CD4-positive, alpha-beta T cell treated with Interleukin-4 for 4 hours (primary cell): ENCODE results near the gene RPS27A.
A peak's percentile ranks its signal among the peaks of the same experiment; 100 is the strongest.
"Not testable (repeated sequence)": the region's sequence is repeated elsewhere in the genome, so short reads cannot be mapped to it uniquely, and the experiment has no call there.

Experiments used
- DNase-seq: peaks from one replicate; pipeline ENCODE4 v3.0.0-alpha.2; 2020

Gene RPS27A

DNA sequence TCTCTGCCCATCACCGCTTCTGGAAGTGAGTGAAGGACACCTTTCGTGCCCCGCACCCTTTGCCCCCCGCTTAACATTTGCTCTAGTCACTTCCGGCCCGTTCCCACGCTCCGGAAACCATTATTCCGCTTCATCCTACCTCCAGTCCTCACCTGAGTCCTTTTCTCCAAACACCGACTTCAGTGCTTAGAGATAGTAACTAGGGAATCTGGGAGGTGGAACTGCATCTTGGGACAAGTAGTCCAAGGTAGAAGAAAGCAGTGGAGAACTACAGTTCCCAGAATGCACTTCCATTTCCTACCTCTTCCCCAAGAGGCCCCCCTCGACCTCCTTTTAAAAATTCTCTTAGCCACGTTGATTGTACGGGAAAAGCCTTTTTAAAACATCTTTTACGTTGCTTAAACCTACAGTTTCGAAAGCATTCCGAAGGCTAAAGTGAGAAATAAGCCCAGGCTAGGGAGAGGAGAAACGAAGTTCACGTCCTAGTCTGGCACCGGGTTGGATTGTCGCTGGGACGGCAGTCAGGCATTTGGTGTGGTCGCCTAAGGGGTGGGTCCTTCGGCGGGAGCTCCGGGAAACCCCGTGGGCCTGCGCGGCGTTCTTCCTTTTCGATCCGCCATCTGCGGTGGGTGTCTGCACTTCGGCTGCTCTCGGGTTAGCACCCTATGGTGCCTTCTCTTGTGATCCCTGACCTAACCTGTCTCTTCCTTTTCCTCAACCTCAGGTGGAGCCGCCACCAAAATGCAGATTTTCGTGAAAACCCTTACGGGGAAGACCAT lies at the start of gene RPS27A, which contains the start of gene CLHC1:
TSS of gene RPS27A (plus strand) at position 605 of the 779 bp plus-strand sequence. CDS start at position 742, 137 bp downstream.
TSS of gene CLHC1 (minus strand) at position 210 of the 779 bp plus-strand sequence. CDS start 9,882 bp downstream, outside the sequence.
- DNase-seq: peak; percentile 92

GRCh38 chr2:55186837-55187236 lies 45.7 kb upstream of the RPS27A start:
- DNase-seq: not testable (repeated sequence)

DNA sequence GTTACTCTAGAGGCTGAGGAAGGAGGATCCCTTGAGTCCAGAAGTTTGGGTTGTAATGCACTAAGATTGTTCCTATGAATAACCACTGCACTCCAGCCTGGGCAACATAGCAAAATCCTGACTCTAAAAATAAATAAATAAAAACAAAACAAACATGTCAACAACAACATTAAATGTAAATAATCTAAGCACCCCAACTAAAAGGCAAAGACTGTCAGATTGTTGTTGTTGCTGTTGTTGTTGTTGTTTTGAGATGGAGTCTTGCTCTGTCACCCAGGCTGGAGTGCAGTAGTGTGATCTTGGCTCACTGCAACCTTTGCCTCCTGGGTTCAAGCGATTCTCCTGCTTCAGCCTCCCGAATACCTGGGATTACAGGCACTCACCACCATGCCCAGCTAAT lies 40.6 kb upstream of the RPS27A start:
- not testable (repeated sequence) for DNase-seq

DNA sequence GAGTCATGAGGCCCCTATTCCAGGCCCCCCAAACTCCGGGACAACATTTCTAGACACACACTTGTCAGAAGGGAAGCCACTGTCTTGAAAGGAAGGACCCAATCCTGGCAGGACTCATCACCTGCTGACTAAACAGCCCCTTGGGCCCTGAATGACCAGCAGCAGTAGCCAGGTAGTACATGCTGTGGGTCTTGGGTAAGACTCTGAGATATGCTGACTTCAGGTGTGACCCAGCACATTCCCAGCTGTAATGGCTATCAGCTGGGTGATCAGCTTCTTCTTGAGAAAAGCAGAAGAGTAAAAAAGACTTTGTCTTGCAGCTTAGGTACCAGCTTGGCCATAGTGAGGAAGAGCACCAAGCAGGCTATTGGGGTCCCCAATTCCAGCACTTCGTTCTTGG lies 36.0 kb upstream of the RPS27A start:
- DNase-seq: no peak

GRCh38 chr2:55200416-55200815 lies 32.1 kb upstream of the RPS27A start:
- no peak for DNase-seq

GRCh38 chr2:55204536-55204935 lies 28.0 kb upstream of the RPS27A start:
- no peak for DNase-seq

DNA sequence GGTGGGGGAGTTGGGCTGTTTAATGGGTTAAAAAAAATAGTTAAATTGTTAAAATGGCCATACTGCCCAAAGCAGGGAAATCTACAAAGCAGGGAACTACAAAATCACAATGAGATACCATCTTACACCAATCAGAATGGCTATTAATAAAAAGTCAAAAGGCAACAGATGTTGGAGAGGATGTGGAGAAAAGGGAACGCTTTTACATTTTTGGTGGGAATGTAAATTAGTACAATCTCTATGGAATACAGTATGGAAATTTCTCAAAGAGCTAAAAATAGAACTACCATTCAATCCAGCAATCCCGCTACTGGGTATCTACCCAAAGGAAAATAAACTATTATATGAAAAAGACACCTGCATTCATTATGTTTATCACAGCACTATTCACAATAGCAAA lies 27.5 kb upstream of the RPS27A start:
- DNase-seq: no peak

DNA sequence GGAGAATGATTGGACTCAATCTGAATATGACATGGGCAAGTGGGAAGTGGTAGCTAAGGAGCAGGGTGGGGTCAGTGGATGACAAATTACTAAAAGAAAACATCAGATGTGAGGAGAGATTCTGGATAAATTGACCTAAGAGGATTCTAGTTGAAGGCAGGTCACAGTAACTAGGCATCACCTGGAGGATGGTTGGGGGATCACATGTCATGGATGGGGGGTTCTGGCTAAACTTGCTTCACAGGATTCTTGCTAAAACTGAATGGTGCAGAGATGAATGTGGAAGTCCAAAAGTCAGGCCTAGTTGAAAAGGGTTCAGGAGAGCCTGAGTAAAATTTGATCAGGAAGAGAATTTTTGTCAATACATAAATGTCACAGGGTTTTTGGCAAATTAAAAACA lies 18.7 kb upstream of the RPS27A start:
- no peak for DNase-seq

GRCh38 chr2:55223958-55224760 lies 8.3 kb upstream of the RPS27A start:
- no peak for DNase-seq

DNA sequence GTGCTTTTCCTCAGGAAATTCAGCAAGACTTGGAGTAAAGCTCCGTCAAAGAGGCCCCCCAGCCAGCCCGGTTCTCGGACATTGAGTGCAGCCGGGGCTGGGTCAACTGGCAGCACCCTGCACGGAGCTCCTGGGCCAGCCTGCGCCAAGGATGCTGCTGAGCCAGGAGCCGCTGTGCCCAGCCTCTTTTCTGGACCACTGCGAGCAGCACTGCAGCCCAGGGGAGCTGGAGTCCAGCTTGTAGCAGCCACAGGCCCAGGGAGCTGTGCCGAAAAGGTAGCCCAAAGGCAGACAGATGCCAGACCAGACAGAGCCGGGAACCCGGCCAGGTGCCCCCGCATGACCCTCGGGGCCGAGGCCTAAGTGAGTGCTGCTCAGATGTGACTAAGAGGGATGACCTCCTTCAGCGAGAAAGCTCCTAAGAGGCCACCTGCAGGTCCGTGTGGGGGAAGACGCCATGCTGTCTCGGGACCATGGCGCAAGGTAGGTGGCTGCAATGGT lies 7.7 kb upstream of the RPS27A start:
- no peak for DNase-seq

DNA sequence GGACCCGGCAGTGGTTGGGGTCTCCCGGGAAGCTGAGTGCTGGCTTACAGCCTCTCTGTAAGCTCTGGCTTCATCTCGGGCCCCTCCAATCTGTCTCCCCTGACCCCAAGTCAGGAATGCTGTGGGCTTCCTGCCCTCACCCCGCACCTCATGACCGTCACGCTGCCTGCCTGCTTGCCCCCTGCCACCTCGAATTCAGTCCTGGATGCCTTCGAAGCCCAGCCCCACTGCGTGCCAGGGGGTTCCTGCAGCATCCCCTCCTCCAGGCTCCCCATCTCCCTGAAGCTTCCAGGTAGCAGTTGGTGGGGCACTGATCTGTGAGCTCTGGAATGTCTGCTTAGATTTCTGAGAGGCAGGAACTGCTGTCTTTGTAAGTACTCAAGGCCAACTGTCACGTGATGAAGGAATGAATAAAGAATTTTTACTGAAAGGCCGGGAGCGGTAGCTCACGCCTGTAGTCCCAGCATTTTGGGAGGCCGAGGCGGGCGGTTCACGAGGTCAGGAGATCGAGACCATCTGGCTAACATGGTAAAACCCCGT lies 6.9 kb upstream of the RPS27A start:
- no peak for DNase-seq

DNA sequence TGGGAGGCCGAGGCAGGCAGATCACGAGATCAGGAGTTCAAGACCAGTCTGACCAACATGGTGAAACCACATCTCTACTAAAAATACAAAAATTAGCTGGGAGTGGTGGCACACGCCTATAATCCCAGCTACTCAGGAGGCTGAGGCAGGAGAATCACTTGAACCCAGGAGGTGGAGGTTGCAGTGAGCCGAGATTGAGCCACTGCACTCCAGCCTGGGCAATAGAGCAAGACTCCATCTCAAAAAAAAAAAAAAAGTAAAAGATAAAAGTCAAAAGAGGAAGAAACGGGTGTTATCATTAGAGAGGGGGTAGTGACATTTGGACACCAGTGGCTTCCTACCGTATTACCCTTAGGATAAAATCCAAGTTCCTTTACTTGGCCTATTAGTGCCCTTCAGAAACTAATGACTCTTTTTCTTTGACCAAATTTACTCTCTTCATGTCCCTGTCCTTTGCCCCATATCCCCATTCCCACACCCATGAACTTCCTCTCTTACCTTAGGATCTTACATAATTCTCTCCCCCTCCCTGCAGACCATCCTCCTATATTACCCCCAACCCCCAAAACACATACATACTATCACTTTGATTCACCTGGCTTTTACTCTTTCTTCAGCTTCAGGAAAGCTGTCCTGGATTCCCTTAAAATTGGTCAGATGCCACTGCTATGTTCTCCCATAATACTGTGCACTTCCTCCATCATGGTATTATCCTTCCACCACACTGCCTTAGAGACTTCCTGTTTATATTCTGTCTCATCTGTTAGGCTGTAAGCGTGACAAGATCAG lies 4.9 kb upstream of the RPS27A start:
- DNase-seq: not testable (repeated sequence)

- no peak for DNase-seq
Measured at GRCh38 chr2:55228226-55228563, 4.3 kb upstream of the RPS27A start.

GRCh38 chr2:55229221-55229620 lies 3.3 kb upstream of the RPS27A start:
- no peak for DNase-seq

DNA sequence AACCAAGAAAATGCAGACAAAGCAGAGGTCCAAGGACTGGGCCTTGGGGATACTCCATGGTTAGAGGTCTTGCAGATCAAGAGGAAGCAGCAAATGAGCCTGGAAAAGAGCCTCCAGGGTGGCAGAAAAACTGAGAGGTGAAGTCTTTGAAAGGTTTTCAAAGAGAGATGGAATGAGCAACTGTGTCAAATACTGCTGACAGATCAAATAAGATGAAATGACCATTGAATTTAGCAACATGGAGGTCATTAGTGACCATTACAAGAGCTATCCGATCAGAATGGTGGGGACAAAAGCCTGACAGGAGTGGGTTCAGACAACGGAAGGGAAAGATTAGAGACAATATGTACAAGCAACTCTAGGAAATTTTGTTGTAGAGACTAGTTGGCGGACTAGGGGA lies 1.9 kb upstream of the RPS27A start:
- no peak for DNase-seq

DNA sequence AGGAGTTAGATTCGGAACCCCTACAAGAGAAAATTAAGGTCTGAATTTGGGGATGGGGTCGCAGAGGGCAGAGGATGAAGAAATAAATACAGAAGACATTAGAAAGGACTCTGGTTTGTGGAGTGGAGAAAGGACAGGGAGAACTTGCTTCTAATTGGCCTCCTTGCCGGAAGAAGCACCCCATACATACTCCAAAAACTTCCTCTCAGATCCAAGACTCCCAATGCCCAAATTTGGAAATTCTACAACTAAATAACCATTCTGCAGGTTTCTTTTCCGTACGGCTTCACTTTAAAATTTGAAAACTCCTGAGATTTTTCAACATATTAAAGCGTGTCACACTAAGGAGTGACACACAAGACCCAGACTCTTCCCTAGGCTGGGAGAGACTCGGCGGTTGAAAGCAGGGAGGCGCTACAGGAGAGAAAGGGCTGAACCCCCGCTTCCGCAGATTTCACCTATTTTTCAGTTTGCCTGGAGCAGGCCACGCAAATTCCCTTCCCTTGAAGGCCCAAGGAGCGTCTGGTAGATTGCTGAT lies 873 bp upstream of the RPS27A start:
- DNase-seq: no peak

GRCh38 chr2:55232863-55233657 lies 572 bp downstream of the RPS27A start:
- DNase-seq: peak; percentile 57

DNA sequence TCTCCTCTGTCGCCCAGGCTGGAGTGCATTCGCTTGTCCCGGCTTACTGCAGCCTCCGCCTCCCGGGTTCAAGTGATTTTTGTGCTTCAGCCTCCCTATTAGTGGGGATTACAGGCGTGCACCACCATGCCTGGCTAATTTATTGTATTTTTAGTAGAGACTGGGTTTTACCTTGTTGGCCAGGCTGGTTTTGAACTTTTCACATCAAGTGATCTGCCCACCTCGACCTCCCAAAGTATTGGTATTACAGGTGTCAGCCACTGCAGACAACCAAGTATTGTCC lies 1.1 kb downstream of the RPS27A start:
- DNase-seq: no peak

DNA sequence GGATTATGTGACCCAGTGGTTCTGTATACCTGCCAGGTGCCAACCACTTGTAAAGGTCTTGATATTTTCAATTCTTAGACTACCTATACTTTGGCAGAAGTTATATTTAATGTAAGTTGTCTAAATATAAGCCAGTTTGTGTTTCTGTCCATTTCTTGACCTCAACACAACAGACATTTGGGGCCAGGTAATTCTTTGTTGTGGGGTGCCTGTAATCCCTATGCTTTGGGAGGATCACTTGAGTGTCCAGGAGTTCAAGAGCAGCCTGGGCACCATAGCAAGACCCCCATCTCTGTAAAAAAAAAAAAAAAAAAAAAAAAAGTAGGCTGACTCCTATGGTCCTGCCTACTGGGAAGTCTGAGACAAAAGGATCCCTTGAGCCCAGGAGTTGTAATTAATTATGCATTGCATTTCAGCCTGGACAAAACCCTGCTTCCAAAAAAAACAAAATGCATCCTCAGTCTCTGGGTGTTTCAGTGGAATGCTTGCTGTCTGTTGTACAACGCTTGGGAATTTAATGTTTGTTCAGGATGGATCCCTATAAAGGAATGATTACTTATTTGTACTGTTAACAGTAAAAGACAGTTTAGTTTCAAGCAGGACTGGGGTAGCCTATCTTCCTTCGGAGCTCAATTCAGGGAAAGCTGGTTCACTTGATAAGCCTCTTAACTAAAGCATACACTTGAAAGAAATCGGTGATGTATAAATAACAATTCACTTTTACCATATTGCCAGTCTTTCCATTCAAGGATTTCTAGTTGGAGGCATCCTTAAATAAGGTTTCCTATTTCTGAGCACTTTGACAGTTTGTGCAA lies 3.4 kb downstream of the RPS27A start:
- no peak for DNase-seq

GRCh38 chr2:55236992-55237543 lies 4.6 kb downstream of the RPS27A start:
- no peak for DNase-seq
